Thyroid gland (tissue), 4 donors: ENCODE measurements around the gene FHOD3.

ENCODE experiments used
- POLR2A ChIP-seq, 2 donors: fragments of 450-650 bp; IDR thresholded peaks; one replicate each; pipeline ENCODE4 v1.6.1; 2017; ENCODE audit warnings: antibody characterized with exemption in 2 of 2, mild to moderate bottlenecking in 2 of 2, moderate library complexity in 1 of 2
- TF ChIP-seq, protein P1 (sequence below), 6 experiments: fragments of 200-600 bp in 3 of 6; fragments of 450-650 bp in 3 of 6; sonication (generic) in 3 of 6; IDR thresholded peaks; one replicate each; pipeline ENCODE4 v1.5.1; 2016 to 2019; ENCODE audit warnings: antibody characterized with exemption in 6 of 6, mild to moderate bottlenecking in 2 of 6, inconsistent platforms in 1 of 6, moderate library complexity in 1 of 6

DNA sequence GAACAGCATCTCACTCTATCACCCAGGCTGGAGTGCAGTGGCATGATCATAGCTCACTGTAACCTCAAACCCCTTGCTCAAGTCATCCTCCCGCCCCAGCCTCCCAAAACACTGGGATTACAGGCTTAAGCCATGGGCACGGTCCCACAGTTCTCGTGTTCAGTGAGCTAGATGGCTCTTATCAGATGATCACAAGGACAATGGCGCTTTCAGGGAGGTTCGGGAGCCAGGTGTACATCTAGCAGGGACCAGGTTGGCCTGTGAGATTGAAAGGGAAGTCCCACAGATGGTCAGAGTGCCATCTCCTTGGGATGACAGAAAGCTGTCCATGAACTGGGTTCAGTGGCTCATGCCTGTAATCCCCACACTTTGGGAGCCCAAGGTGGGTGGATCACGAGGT lies 14.1 kb upstream of the FHOD3 start:
- TF ChIP-seq POLR2A (IDR thresholded peaks at IDR 0.05): no peak
- TF ChIP-seq, protein P1, sequence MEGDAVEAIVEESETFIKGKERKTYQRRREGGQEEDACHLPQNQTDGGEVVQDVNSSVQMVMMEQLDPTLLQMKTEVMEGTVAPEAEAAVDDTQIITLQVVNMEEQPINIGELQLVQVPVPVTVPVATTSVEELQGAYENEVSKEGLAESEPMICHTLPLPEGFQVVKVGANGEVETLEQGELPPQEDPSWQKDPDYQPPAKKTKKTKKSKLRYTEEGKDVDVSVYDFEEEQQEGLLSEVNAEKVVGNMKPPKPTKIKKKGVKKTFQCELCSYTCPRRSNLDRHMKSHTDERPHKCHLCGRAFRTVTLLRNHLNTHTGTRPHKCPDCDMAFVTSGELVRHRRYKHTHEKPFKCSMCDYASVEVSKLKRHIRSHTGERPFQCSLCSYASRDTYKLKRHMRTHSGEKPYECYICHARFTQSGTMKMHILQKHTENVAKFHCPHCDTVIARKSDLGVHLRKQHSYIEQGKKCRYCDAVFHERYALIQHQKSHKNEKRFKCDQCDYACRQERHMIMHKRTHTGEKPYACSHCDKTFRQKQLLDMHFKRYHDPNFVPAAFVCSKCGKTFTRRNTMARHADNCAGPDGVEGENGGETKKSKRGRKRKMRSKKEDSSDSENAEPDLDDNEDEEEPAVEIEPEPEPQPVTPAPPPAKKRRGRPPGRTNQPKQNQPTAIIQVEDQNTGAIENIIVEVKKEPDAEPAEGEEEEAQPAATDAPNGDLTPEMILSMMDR (IDR thresholded peaks at IDR 0.05): no peak
